ENCODE data around the gene HACD2. TPM values are rescaled to one million over a fixed set of nuclear protein-coding genes. Genes with fewer than 3 reads are reported as not detected.

HACD2 gene
- total and polyA plus RNA-seq, 2 experiments from 2014 or later = 27.0 to 41.2 TPM

- H3F3A ChIP-seq (ENCODE audit: insufficient read depth) = no peaks in the 10 kb centered on the region
- no peak overlapping the region for H3K4me2 ChIP-seq (ENCODE audit: unreplicated experiment)
- DNase-seq = no peak
- no peaks in the 10 kb centered on the region for H4K20me1 ChIP-seq (ENCODE audit: insufficient read depth)
- no peaks in the 10 kb centered on the region for H3K36me3 ChIP-seq (ENCODE audit: low read depth)
- in situ Hi-C loops (cut with MboI) = no loop called here
- H3K27me3 ChIP-seq (replicated peaks; ENCODE audit: insufficient read depth) = peaks cover 60% of the 10 kb centered on the region
- 48 to 64% methylated on average over 2 of the region's 2 CpGs for WGBS, 2 experiments (ENCODE audit: low coverage in 1 of 2, low lambda C conversion rate in 2 of 2, missing lambda C conversion rate in 2 of 2)
- H3K79me2 ChIP-seq (ENCODE audit: insufficient read depth) = no peaks in the 10 kb centered on the region
- no peaks in the 10 kb centered on the region for H3K9me3 ChIP-seq (ENCODE audit: low read depth)
- no peaks in the 10 kb centered on the region for H3K4me1 ChIP-seq (ENCODE audit: insufficient read depth)
- no peak overlapping the region for H3K27ac ChIP-seq
- no peaks in the 10 kb centered on the region for H3K9me2 ChIP-seq (ENCODE audit: insufficient read depth)
- TF ChIP-seq EZH2 (IDR thresholded peaks at IDR 0.05; ENCODE audit: insufficient read depth, poor library complexity, severe bottlenecking) = no peak
- TF ChIP-seq EZH2phosphoT487 (IDR thresholded peaks at IDR 0.05; ENCODE audit: insufficient read depth, low read depth) = no peak
- H3K4me3 ChIP-seq = no peak overlapping the region
- H2AFZ ChIP-seq = no peak overlapping the region
- no peak overlapping the region for H3K9ac ChIP-seq
Observed at GRCh38 chr3:123446210-123446609, 138.6 kb downstream of the HACD2 start.

GRCh38 chr3:123445702-123446101 lies 139.2 kb downstream of the HACD2 start:
- no peaks in the 10 kb centered on the region for H3K4me1 ChIP-seq (ENCODE audit: insufficient read depth)
- H3K27me3 ChIP-seq (replicated peaks; ENCODE audit: insufficient read depth) = peaks cover 57% of the 10 kb centered on the region
- WGBS, 2 experiments (ENCODE audit: low coverage in 1 of 2, low lambda C conversion rate in 2 of 2, missing lambda C conversion rate in 2 of 2) = 38% methylated on average over 2 of the region's 2 CpGs
- H3F3A ChIP-seq (ENCODE audit: insufficient read depth) = no peaks in the 10 kb centered on the region
- no peaks in the 10 kb centered on the region for H3K9me2 ChIP-seq (ENCODE audit: insufficient read depth)
- no peaks in the 10 kb centered on the region for H3K79me2 ChIP-seq (ENCODE audit: insufficient read depth)
- H2AFZ ChIP-seq = no peak overlapping the region
- H3K4me3 ChIP-seq = no peak overlapping the region
- no peak overlapping the region for H3K27ac ChIP-seq
- no peak for DNase-seq
- in situ Hi-C loops (cut with MboI) = no loop called here
- no peak overlapping the region for H3K4me2 ChIP-seq (ENCODE audit: unreplicated experiment)
- no peaks in the 10 kb centered on the region for H3K36me3 ChIP-seq (ENCODE audit: low read depth)
- no peak for TF ChIP-seq EZH2 (IDR thresholded peaks at IDR 0.05; ENCODE audit: insufficient read depth, poor library complexity, severe bottlenecking)
- no peak for TF ChIP-seq EZH2phosphoT487 (IDR thresholded peaks at IDR 0.05; ENCODE audit: insufficient read depth, low read depth)
- H3K9ac ChIP-seq = no peak overlapping the region
- no peaks in the 10 kb centered on the region for H3K9me3 ChIP-seq (ENCODE audit: low read depth)
- H4K20me1 ChIP-seq (ENCODE audit: insufficient read depth) = no peaks in the 10 kb centered on the region

- H3K9ac ChIP-seq = no peak overlapping the region
- H3K4me3 ChIP-seq = no peak overlapping the region
- no peaks in the 10 kb centered on the region for H3K9me2 ChIP-seq (ENCODE audit: insufficient read depth)
- H2AFZ ChIP-seq = no peak overlapping the region
- TF ChIP-seq EZH2phosphoT487 (IDR thresholded peaks at IDR 0.05; ENCODE audit: insufficient read depth, low read depth) = no peak
- no peak for TF ChIP-seq EZH2 (IDR thresholded peaks at IDR 0.05; ENCODE audit: insufficient read depth, poor library complexity, severe bottlenecking)
- H3K9me3 ChIP-seq (ENCODE audit: low read depth) = no peaks in the 10 kb centered on the region
- H4K20me1 ChIP-seq (ENCODE audit: insufficient read depth) = no peaks in the 10 kb centered on the region
- no peaks in the 10 kb centered on the region for H3K36me3 ChIP-seq (ENCODE audit: low read depth)
- H3F3A ChIP-seq (ENCODE audit: insufficient read depth) = no peaks in the 10 kb centered on the region
- peaks cover 48% of the 10 kb centered on the region for H3K27me3 ChIP-seq (replicated peaks; ENCODE audit: insufficient read depth)
- no peak overlapping the region for H3K4me2 ChIP-seq (ENCODE audit: unreplicated experiment)
- in situ Hi-C loops (cut with MboI) = no loop called here
- H3K79me2 ChIP-seq (ENCODE audit: insufficient read depth) = no peaks in the 10 kb centered on the region
- 42 to 45% methylated on average over 1 of the region's 1 CpG for WGBS, 2 experiments (ENCODE audit: low coverage in 1 of 2, low lambda C conversion rate in 2 of 2, missing lambda C conversion rate in 2 of 2)
- no peaks in the 10 kb centered on the region for H3K4me1 ChIP-seq (ENCODE audit: insufficient read depth)
- DNase-seq = no peak
- no peak overlapping the region for H3K27ac ChIP-seq
Observed at GRCh38 chr3:123444744-123445143, 140.1 kb downstream of the HACD2 start.

DNA sequence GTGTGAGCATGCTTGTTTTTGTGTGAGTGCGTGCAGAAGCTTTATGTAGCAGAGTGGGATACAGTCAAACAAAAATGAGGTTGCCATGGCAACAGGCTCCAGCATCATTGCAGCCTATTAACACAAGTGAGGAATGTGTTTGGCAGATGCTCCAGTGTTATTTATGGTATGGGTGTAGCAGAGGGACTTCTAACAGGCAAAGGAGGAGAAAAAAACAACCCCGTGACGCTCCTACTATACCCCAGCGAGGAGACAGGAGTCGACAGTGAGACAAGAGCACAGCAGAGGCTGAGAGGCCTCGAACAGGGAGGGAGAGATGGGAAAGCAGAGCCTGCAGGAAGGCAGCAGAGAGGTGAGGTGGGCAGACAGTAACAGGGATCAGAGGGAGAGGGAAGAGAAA lies 140.8 kb downstream of the HACD2 start:
- Histone ChIP-seq H3F3A (ENCODE audit: insufficient read depth) (no peaks in the 10 kb centered on the region), H3K27me3 (replicated peaks; ENCODE audit: insufficient read depth) (peaks cover 48% of the 10 kb centered on the region), H3K36me3 (ENCODE audit: low read depth) (no peaks in the 10 kb centered on the region), H2AFZ (no peak overlapping the region), H3K79me2 (ENCODE audit: insufficient read depth) (no peaks in the 10 kb centered on the region), H3K27ac (no peak overlapping the region), H3K4me1 (ENCODE audit: insufficient read depth) (no peaks in the 10 kb centered on the region), H3K4me2 (ENCODE audit: unreplicated experiment) (no peak overlapping the region), H3K9me3 (ENCODE audit: low read depth) (no peaks in the 10 kb centered on the region), H4K20me1 (ENCODE audit: insufficient read depth) (no peaks in the 10 kb centered on the region), H3K9me2 (ENCODE audit: insufficient read depth) (no peaks in the 10 kb centered on the region), H3K9ac (no peak overlapping the region), H3K4me3 (no peak overlapping the region)
- 59 to 68% methylated on average over 6 of the region's 6 CpGs for WGBS, 2 experiments (ENCODE audit: low coverage in 1 of 2, low lambda C conversion rate in 2 of 2, missing lambda C conversion rate in 2 of 2)
- in situ Hi-C loops (cut with MboI) = no loop called here
- TF ChIP-seq EZH2phosphoT487 (IDR thresholded peaks at IDR 0.05; ENCODE audit: insufficient read depth, low read depth) (no peak), EZH2 (IDR thresholded peaks at IDR 0.05; ENCODE audit: insufficient read depth, poor library complexity, severe bottlenecking) (no peak)
- peak; percentile 5 for DNase-seq

GRCh38 chr3:123442908-123443307 lies 141.9 kb downstream of the HACD2 start:
- TF ChIP-seq EZH2phosphoT487 (IDR thresholded peaks at IDR 0.05; ENCODE audit: insufficient read depth, low read depth) (no peak), EZH2 (IDR thresholded peaks at IDR 0.05; ENCODE audit: insufficient read depth, poor library complexity, severe bottlenecking) (no peak)

More at GRCh38 chr3:123442908-123443307, 141.9 kb downstream of the HACD2 start:
- Histone ChIP-seq H3K79me2 (ENCODE audit: insufficient read depth) (no peaks in the 10 kb centered on the region), H3K4me1 (ENCODE audit: insufficient read depth) (no peaks in the 10 kb centered on the region), H3K27me3 (replicated peaks; ENCODE audit: insufficient read depth) (peaks cover 41% of the 10 kb centered on the region), H3K9ac (no peak overlapping the region), H2AFZ (no peak overlapping the region), H3K4me2 (ENCODE audit: unreplicated experiment) (no peak overlapping the region), H3K4me3 (no peak overlapping the region), H3K36me3 (ENCODE audit: low read depth) (no peaks in the 10 kb centered on the region), H3F3A (ENCODE audit: insufficient read depth) (no peaks in the 10 kb centered on the region), H3K9me2 (ENCODE audit: insufficient read depth) (no peaks in the 10 kb centered on the region), H3K27ac (no peak overlapping the region), H4K20me1 (ENCODE audit: insufficient read depth) (no peaks in the 10 kb centered on the region), H3K9me3 (ENCODE audit: low read depth) (no peaks in the 10 kb centered on the region)
- DNase-seq = no peak
- in situ Hi-C loops (cut with MboI) = no loop called here
- 63 to 67% methylated on average over 7 of the region's 7 CpGs for WGBS, 2 experiments (ENCODE audit: low coverage in 1 of 2, low lambda C conversion rate in 2 of 2, missing lambda C conversion rate in 2 of 2)

Data from GM23248 (cell line).